ENCODE results near the gene REV1. TPM values are rescaled to one million over a fixed set of nuclear protein-coding genes. Genes with fewer than 3 reads are reported as not detected.
"Not testable (repeated sequence)": the region's sequence is repeated elsewhere in the genome, so short reads cannot be mapped to it uniquely, and the experiment has no call there.

Gene REV1
- total and polyA plus RNA-seq, 3 experiments from 2014 or later: 25.5 to 30.8 (median 30.0) TPM

- Mint-ChIP-seq H3K9me3 (no peaks in the 10 kb centered on the region), H3K27ac (no peak overlapping the region), H3K36me3 (no peaks in the 10 kb centered on the region), H3K4me3 (no peak overlapping the region), H3K4me1 (peaks cover 8 to 9% (median 9%) of the 10 kb centered on the region in 3 donors), H3K27me3 (peaks cover 1 to 6% of the 10 kb centered on the region in 2 donors)
- ChIA-PET POLR2A (no interaction called here), CTCF (no interaction called here)
- H3K4me1 ChIP-seq (ENCODE audit: insufficient read depth, low read length): no peaks in the 10 kb centered on the region
- DNase-seq: no peak
- no peaks in the 10 kb centered on the region for H3K36me3 ChIP-seq (ENCODE audit: insufficient read depth, low read length)
- no peak overlapping the region for H3K27ac ChIP-seq (ENCODE audit: low read depth, low read length)
- no peaks in the 10 kb centered on the region for H3K27me3 ChIP-seq (ENCODE audit: insufficient read depth, low read length, poor library complexity, severe bottlenecking)
- H3K4me3 ChIP-seq (ENCODE audit: low read length): no peak overlapping the region
- H3K9me3 ChIP-seq (ENCODE audit: low read length): no peaks in the 10 kb centered on the region
Measured at GRCh38 chr2:99509387-99509786, 19.6 kb upstream of the REV1 start.

- CTCF ChIA-PET: no interaction called here
- Mint-ChIP-seq H3K4me1 (peaks cover 8 to 11% (median 9%) of the 10 kb centered on the region in 3 donors), H3K36me3 (no peaks in the 10 kb centered on the region), H3K9me3 (no peaks in the 10 kb centered on the region), H3K27me3 (peaks cover 1 to 3% of the 10 kb centered on the region in 2 donors), H3K27ac (no peak overlapping the region), H3K4me3 (no peak overlapping the region)
- no peak for DNase-seq
- H3K9me3 ChIP-seq (ENCODE audit: low read length): no peaks in the 10 kb centered on the region
- no peak overlapping the region for H3K27ac ChIP-seq (ENCODE audit: low read depth, low read length)
- no peaks in the 10 kb centered on the region for H3K27me3 ChIP-seq (ENCODE audit: insufficient read depth, low read length, poor library complexity, severe bottlenecking)
- no peaks in the 10 kb centered on the region for H3K4me1 ChIP-seq (ENCODE audit: insufficient read depth, low read length)
- POLR2A ChIA-PET: no interaction called here
- H3K4me3 ChIP-seq (ENCODE audit: low read length): no peak overlapping the region
- no peaks in the 10 kb centered on the region for H3K36me3 ChIP-seq (ENCODE audit: insufficient read depth, low read length)
Measured at GRCh38 chr2:99507937-99508818, 18.4 kb upstream of the REV1 start.

- Histone ChIP-seq H3K27me3 (ENCODE audit: insufficient read depth, low read length, poor library complexity, severe bottlenecking) (no peaks in the 10 kb centered on the region), H3K27ac (ENCODE audit: low read depth, low read length) (no peak overlapping the region), H3K36me3 (ENCODE audit: insufficient read depth, low read length) (no peaks in the 10 kb centered on the region), H3K4me3 (ENCODE audit: low read length) (no peak overlapping the region), H3K9me3 (ENCODE audit: low read length) (no peaks in the 10 kb centered on the region), H3K4me1 (ENCODE audit: insufficient read depth, low read length) (no peaks in the 10 kb centered on the region)
- Mint-ChIP-seq H3K27me3 (peaks cover 3 to 8% of the 10 kb centered on the region in 2 donors), H3K4me3 (no peak overlapping the region), H3K27ac (no peak overlapping the region), H3K9me3 (no peaks in the 10 kb centered on the region), H3K36me3 (no peaks in the 10 kb centered on the region), H3K4me1 (peaks cover 8 to 11% (median 9%) of the 10 kb centered on the region in 3 donors)
- ChIA-PET POLR2A (no interaction called here), CTCF (no interaction called here)
- no peak for DNase-seq
Measured at GRCh38 chr2:99504844-99505584, 15.2 kb upstream of the REV1 start.

GRCh38 chr2:99503662-99504416 is 14.0 kb upstream of the REV1 start:
- H3K9me3 Mint-ChIP-seq; H3K9me3 ChIP-seq (ENCODE audit: low read length); POLR2A ChIA-PET; H3K36me3 Mint-ChIP-seq; CTCF ChIA-PET; H3K4me3 Mint-ChIP-seq; DNase-seq; H3K27ac ChIP-seq (ENCODE audit: low read depth, low read length); H3K4me3 ChIP-seq (ENCODE audit: low read length); H3K36me3 ChIP-seq (ENCODE audit: insufficient read depth, low read length); H3K4me1 ChIP-seq (ENCODE audit: insufficient read depth, low read length); H3K27me3 ChIP-seq (ENCODE audit: insufficient read depth, low read length, poor library complexity, severe bottlenecking): not testable (repeated sequence)
- H3K27me3 Mint-ChIP-seq: peaks cover 10 to 20% of the 10 kb centered on the region in 2 donors
- peaks cover 8 to 11% (median 9%) of the 10 kb centered on the region in 3 donors for H3K4me1 Mint-ChIP-seq
- peak overlapping the region in 1 of 8 donors; percentile 5 for H3K27ac Mint-ChIP-seq

- Mint-ChIP-seq H3K27me3 (peaks cover 25 to 46% of the 10 kb centered on the region in 2 donors), H3K27ac (peak overlapping the region in 1 of 8 donors; percentile 8), H3K4me1 (peaks cover 0 to 2% (median under 1%) of the 10 kb centered on the region in 3 donors), H3K4me3 (no peak overlapping the region), H3K36me3 (no peaks in the 10 kb centered on the region), H3K9me3 (no peaks in the 10 kb centered on the region)
- no peak for DNase-seq
- Histone ChIP-seq H3K36me3 (ENCODE audit: insufficient read depth, low read length) (no peaks in the 10 kb centered on the region), H3K4me3 (ENCODE audit: low read length) (no peak overlapping the region), H3K9me3 (ENCODE audit: low read length) (no peaks in the 10 kb centered on the region), H3K4me1 (ENCODE audit: insufficient read depth, low read length) (peaks cover under 1% of the 10 kb centered on the region), H3K27me3 (ENCODE audit: insufficient read depth, low read length, poor library complexity, severe bottlenecking) (no peaks in the 10 kb centered on the region), H3K27ac (ENCODE audit: low read depth, low read length) (no peak overlapping the region)
- ChIA-PET POLR2A (no interaction called here), CTCF (no interaction called here)
Measured at GRCh38 chr2:99496021-99496420, 6.2 kb upstream of the REV1 start.

GRCh38 chr2:99495115-99495860 is 5.5 kb upstream of the REV1 start:
- Mint-ChIP-seq H3K27me3 (peaks cover 26 to 41% of the 10 kb centered on the region in 2 donors), H3K4me3 (no peak overlapping the region), H3K4me1 (peaks cover 4 to 8% (median 6%) of the 10 kb centered on the region in 3 donors), H3K36me3 (peaks cover 0 to under 1% (median 0%) of the 10 kb centered on the region in 3 donors), H3K9me3 (no peaks in the 10 kb centered on the region), H3K27ac (peak overlapping the region in 1 of 8 donors; percentile 41)
- Histone ChIP-seq H3K36me3 (ENCODE audit: insufficient read depth, low read length) (no peaks in the 10 kb centered on the region), H3K27ac (ENCODE audit: low read depth, low read length) (no peak overlapping the region), H3K27me3 (ENCODE audit: insufficient read depth, low read length, poor library complexity, severe bottlenecking) (no peaks in the 10 kb centered on the region), H3K4me1 (ENCODE audit: insufficient read depth, low read length) (peaks cover 6% of the 10 kb centered on the region), H3K4me3 (ENCODE audit: low read length) (no peak overlapping the region), H3K9me3 (ENCODE audit: low read length) (no peaks in the 10 kb centered on the region)
- DNase-seq: no peak
- ChIA-PET CTCF (no interaction called here), POLR2A (no interaction called here)

- Histone ChIP-seq H3K4me3 (ENCODE audit: low read length) (no peak overlapping the region), H3K4me1 (ENCODE audit: insufficient read depth, low read length) (peaks cover 16% of the 10 kb centered on the region), H3K9me3 (ENCODE audit: low read length) (no peaks in the 10 kb centered on the region), H3K27me3 (ENCODE audit: insufficient read depth, low read length, poor library complexity, severe bottlenecking) (no peaks in the 10 kb centered on the region), H3K36me3 (ENCODE audit: insufficient read depth, low read length) (no peaks in the 10 kb centered on the region), H3K27ac (ENCODE audit: low read depth, low read length) (no peak overlapping the region)
- H3K36me3 Mint-ChIP-seq: peaks cover 0 to 8% (median 2%) of the 10 kb centered on the region in 3 donors
- peaks cover 13 to 15% of the 10 kb centered on the region in 2 donors for H3K27me3 Mint-ChIP-seq
- no peaks in the 10 kb centered on the region for H3K9me3 Mint-ChIP-seq
- no peak for DNase-seq
- ChIA-PET POLR2A (no interaction called here), CTCF (no interaction called here)
- peaks cover 15 to 21% (median 19%) of the 10 kb centered on the region in 3 donors for H3K4me1 Mint-ChIP-seq
- H3K4me3 Mint-ChIP-seq: no peak overlapping the region
- H3K27ac Mint-ChIP-seq: peak overlapping the region in 2 of 8 donors; percentile 27 to 53
Measured at GRCh38 chr2:99492721-99493120, 2.9 kb upstream of the REV1 start.

Data from CD8-positive, alpha-beta memory T cell (primary cell).